HepG2 (cell line): ENCODE measurements around the gene HEATR1. TPM values are rescaled to one million over a fixed set of nuclear protein-coding genes. Genes with fewer than 3 reads are reported as not detected.

Experiments
- ARNT ChIP-seq: fragments of 450-650 bp; IDR thresholded peaks from 2 replicates; pipeline ENCODE4 v1.6.1; 2017
- CBX5 ChIP-seq: sonication (generic); formaldehyde crosslinking; IDR thresholded peaks from 2 replicates; pipeline ENCODE4 v1.4.0; 2020; ENCODE audit warnings: missing genetic modification reagents, borderline replicate concordance
- HIVEP1 ChIP-seq: sonication (generic); formaldehyde crosslinking; IDR thresholded peaks from 2 replicates; pipeline ENCODE4 v1.4.0; 2020; ENCODE audit warnings: mild to moderate bottlenecking, missing genetic modification reagents
- IKZF4 ChIP-seq: sonication (generic); formaldehyde crosslinking; IDR thresholded peaks from 2 replicates; pipeline ENCODE4 v1.5.1; 2020; ENCODE audit warnings: borderline replicate concordance, mild to moderate bottlenecking, low read depth, missing genetic modification reagents; ENCODE audit errors: not compliant biosample characterization
- MED1 ChIP-seq: sonication (generic); formaldehyde crosslinking; IDR thresholded peaks from 2 replicates; pipeline ENCODE4 v1.4.0; 2020; ENCODE audit warnings: missing genetic modification reagents
- MTA3 ChIP-seq: sonication (generic); formaldehyde crosslinking; IDR thresholded peaks from 2 replicates; pipeline ENCODE4 v1.4.0; 2020; ENCODE audit warnings: missing genetic modification reagents
- RBM22 ChIP-seq: fragments of 200-400 bp; formaldehyde crosslinking; optimal IDR thresholded peaks from 2 replicates; pipeline ENCODE3; 2017; ENCODE audit warnings: mild to moderate bottlenecking, low read length, moderate library complexity
- RFX3 ChIP-seq: IDR thresholded peaks from 2 replicates; pipeline ENCODE4 v1.6.1; 2016; ENCODE audit warnings: missing biosample characterization, missing genetic modification reagents
- SKIL ChIP-seq: sonication (generic); formaldehyde crosslinking; IDR thresholded peaks from 2 replicates; pipeline ENCODE4 v1.8.0; 2022; ENCODE audit warnings: missing genetic modification reagents, mild to moderate bottlenecking, moderate library complexity, borderline replicate concordance
- SMAD1 ChIP-seq: sonication (generic); formaldehyde crosslinking; IDR thresholded peaks from 2 replicates; pipeline ENCODE4 v1.4.0; 2020; ENCODE audit warnings: missing genetic modification reagents, low read depth, mild to moderate bottlenecking, borderline replicate concordance
- TEAD2 ChIP-seq: sonication (generic); formaldehyde crosslinking; IDR thresholded peaks from 2 replicates; pipeline ENCODE4 v1.9.0; 2021; ENCODE audit warnings: missing genetic modification reagents
- TFDP1 ChIP-seq: IDR thresholded peaks from 2 replicates; pipeline ENCODE4 v1.6.1; 2016; ENCODE audit warnings: missing compliant biosample characterization, missing genetic modification reagents, borderline replicate concordance
- THAP11 ChIP-seq: IDR thresholded peaks from 2 replicates; pipeline ENCODE4 v1.6.1; 2016; ENCODE audit warnings: missing biosample characterization, missing genetic modification reagents
- ZBTB7B ChIP-seq: sonication (generic); formaldehyde crosslinking; IDR thresholded peaks from 2 replicates; pipeline ENCODE4 v1.4.0; 2020; ENCODE audit warnings: missing genetic modification reagents
- ZC3H4 ChIP-seq: sonication (generic); formaldehyde crosslinking; IDR thresholded peaks from 2 replicates; pipeline ENCODE4 v1.4.0; 2020; ENCODE audit warnings: missing genetic modification reagents, borderline replicate concordance
- ZNF124 ChIP-seq: sonication (generic); formaldehyde crosslinking; IDR thresholded peaks from 2 replicates; pipeline ENCODE4 v1.4.0; 2020; ENCODE audit warnings: missing genetic modification reagents
- ZNF20 ChIP-seq: sonication (generic); formaldehyde crosslinking; IDR thresholded peaks from 2 replicates; pipeline ENCODE4 v1.4.0; 2020; ENCODE audit warnings: mild to moderate bottlenecking, moderate library complexity, missing genetic modification reagents
- ZNF44 ChIP-seq: sonication (generic); formaldehyde crosslinking; IDR thresholded peaks from 2 replicates; pipeline ENCODE4 v1.5.1; 2020; ENCODE audit warnings: mild to moderate bottlenecking, missing genetic modification reagents
- ZNF598 ChIP-seq: sonication (generic); formaldehyde crosslinking; IDR thresholded peaks from 2 replicates; pipeline ENCODE4 v1.5.1; 2020; ENCODE audit warnings: mild to moderate bottlenecking, missing genetic modification reagents, borderline replicate concordance
- ZNF720 ChIP-seq: sonication (generic); formaldehyde crosslinking; IDR thresholded peaks from 2 replicates; pipeline ENCODE4 v1.4.0; 2020; ENCODE audit warnings: missing genetic modification reagents
- ZSCAN25 ChIP-seq: sonication (generic); formaldehyde crosslinking; IDR thresholded peaks from 2 replicates; pipeline ENCODE4 v1.8.0; 2022; ENCODE audit warnings: mild to moderate bottlenecking, missing genetic modification reagents
- ZSCAN31 ChIP-seq: sonication (generic); formaldehyde crosslinking; IDR thresholded peaks from 2 replicates; pipeline ENCODE4 v1.5.0; 2020; ENCODE audit warnings: low read depth, mild to moderate bottlenecking, missing genetic modification reagents
- polyA plus RNA-seq, 8 experiments: library from polyadenylated mRNA; depleted of rRNA in 3 of 8; stranded (reverse) in 7 of 8; unstranded in 1 of 8; fragments of >200 nt; fragmentation: Illumina TruSeq in 4 of 8; extraction: Trizol in 4 of 8; gene quantifications; 2 replicates each; pipeline versions ENCODE4 v1.2.1 to v1.2.3, GENCODE V29; 2011 to 2016; ENCODE audit warnings: low read depth in 4 of 8, missing spikeins in 1 of 8, mixed read lengths in 1 of 8; ENCODE audit not compliant: insufficient read depth in 1 of 8
- total RNA-seq, 5 experiments: library from RNA; depleted of rRNA; stranded (reverse); fragments of >200 nt; fragmentation: Illumina TruSeq; extraction: Trizol; gene quantifications; 2 replicates each; pipeline ENCODE4 v1.2.3, GENCODE V29; 2016; ENCODE audit warnings: low read depth in 1 of 5
- TF ChIP-seq, protein P1 (sequence below): sonication (generic); formaldehyde crosslinking; IDR thresholded peaks from 2 replicates; pipeline ENCODE4 v1.8.0; 2022; ENCODE audit warnings: mild to moderate bottlenecking, missing genetic modification reagents, borderline replicate concordance

The HEATR1 gene
- total and polyA plus RNA-seq, 2 of the 13 experiments (the other 11 are each of a cell fraction or from before 2014, with no cell fraction given), result 10.2 to 45.8 TPM

DNA sequence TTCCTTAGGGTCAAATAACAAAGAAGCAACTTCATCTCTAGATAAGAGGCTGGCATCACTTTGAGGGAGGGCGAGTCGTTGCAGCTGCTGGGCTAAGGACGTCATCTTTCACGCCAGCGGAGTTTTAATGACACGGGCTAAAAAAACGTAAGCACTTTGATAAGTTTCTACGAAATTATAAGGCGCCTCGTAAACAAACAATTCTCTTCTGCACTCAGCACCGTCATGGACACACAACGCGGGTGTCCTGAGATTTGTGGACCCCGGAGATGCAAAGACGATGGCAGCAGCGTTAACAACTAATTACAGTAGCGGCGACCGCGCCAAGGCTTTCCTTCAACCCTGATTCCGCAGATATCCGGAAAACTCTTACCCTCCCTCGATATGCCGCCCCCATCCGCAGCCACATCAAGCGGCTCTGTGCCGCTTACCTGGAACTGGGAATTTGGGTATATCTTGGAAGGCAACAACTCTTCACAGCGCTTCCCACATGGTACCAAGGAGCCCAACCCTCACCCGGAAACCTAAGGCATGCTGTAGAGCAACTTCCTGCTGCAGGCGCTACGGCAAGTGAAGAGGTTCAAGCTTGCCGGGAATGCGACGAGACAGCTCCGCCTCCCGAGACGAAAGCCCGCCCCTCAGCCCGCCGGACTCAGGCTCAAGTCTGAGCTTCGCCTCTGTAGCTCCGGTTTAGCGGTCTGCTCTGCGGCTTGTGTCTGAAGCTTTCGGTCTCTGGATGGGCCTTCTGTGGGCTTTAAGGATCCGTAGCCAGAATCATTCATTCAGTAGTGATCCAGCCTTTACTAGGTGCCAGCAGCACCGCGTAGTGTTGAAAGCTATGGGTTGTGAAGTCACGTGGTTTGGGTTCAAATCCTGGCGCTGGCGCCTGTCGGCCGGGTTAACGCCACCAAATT lies at the start of gene HEATR1 (continued):
- no peak for TF ChIP-seq SKIL (CRISPR knock-in tag)
- TF ChIP-seq ZNF598 (CRISPR knock-in tag), result no peak
- TF ChIP-seq ZNF124, result peak; percentile 80
- no peak for TF ChIP-seq ZNF20 (CRISPR knock-in tag)
- TF ChIP-seq IKZF4 (CRISPR knock-in tag), result peak; percentile 51
- TF ChIP-seq THAP11 (CRISPR knock-in tag), result peak; percentile 94
- TF ChIP-seq ZC3H4 (CRISPR knock-in tag), result no peak
- TF ChIP-seq TFDP1, result peak; percentile 82; the same call in 1 of the 2 replicates
- TF ChIP-seq, protein P1, sequence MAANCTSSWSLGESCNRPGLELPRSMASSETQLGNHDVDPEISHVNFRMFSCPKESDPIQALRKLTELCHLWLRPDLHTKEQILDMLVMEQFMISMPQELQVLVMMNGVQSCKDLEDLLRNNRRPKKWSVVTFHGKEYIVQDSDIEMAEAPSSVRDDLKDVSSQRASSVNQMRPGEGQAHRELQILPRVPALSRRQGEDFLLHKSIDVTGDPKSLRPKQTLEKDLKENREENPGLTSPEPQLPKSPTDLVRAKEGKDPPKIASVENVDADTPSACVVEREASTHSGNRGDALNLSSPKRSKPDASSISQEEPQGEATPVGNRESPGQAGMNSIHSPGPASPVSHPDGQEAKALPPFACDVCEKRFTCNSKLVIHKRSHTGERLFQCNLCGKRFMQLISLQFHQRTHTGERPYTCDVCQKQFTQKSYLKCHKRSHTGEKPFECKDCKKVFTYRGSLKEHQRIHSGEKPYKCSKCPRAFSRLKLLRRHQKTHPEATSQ, result no peak
- peak; percentile 81 for TF ChIP-seq MED1 (CRISPR knock-in tag)
- no peak; the same call in 1 of the 2 replicates for TF ChIP-seq SMAD1 (CRISPR knock-in tag)
- TF ChIP-seq ZBTB7B (CRISPR knock-in tag), result no peak
- no peak for TF ChIP-seq TEAD2 (CRISPR knock-in tag)
- TF ChIP-seq RBM22, result no peak
- peak; percentile 33; the same call in 1 of the 2 replicates for TF ChIP-seq ZSCAN31 (CRISPR knock-in tag)
- TF ChIP-seq MTA3 (CRISPR knock-in tag), result no peak
- peak; percentile 20; the same call in 1 of the 2 replicates for TF ChIP-seq ZNF44 (CRISPR knock-in tag)
- no peak for TF ChIP-seq HIVEP1
- no peak for TF ChIP-seq ZNF720 (CRISPR knock-in tag)
- peak; percentile 84; the same call in 1 of the 2 replicates for TF ChIP-seq CBX5 (CRISPR knock-in tag)
- TF ChIP-seq ARNT, result no peak
- no peak for TF ChIP-seq RFX3
- TF ChIP-seq ZSCAN25 (CRISPR knock-in tag), result peak; percentile 47; the same call in 1 of the 2 replicates
